H1 (cell line): ENCODE results near the gene SCYL3. TPM values are rescaled to one million over a fixed set of nuclear protein-coding genes. Genes with fewer than 3 reads are reported as not detected.

Experiments used
- BRCA1 ChIP-seq: IDR thresholded peaks from 2 replicates; pipeline ENCODE4 v1.6.1; 2012; ENCODE audit warnings: low read depth, low read length, improper control_type of control experiment
- CBX8 ChIP-seq: fragments of 300-800, 300-1000 bp; sonication (generic); IDR thresholded peaks from 2 replicates; pipeline ENCODE4 v1.7.1; 2016; ENCODE audit warnings: low read depth, low read length, borderline replicate concordance
- KDM4A ChIP-seq: IDR thresholded peaks from one replicate; pipeline ENCODE4 v1.7.1; 2012; ENCODE audit warnings: low read depth, mild to moderate bottlenecking, moderate library complexity, low read length, inconsistent platforms; ENCODE audit not compliant: severe bottlenecking
- RNF2 ChIP-seq: fragments of 200-900, 300-1000 bp; sonication (generic); IDR thresholded peaks from 2 replicates; pipeline ENCODE4 v1.7.1; 2016; ENCODE audit warnings: borderline replicate concordance, low read depth, mild to moderate bottlenecking, antibody characterized with exemption, low read length; ENCODE audit not compliant: poor library complexity, severe bottlenecking; ENCODE audit errors: missing control alignments
- SIN3A ChIP-seq, 2 experiments: IDR thresholded peaks in 1 of 2; conservative IDR thresholded peaks in 1 of 2; 2 replicates each; pipeline ENCODE4 v1.6.1; 2011 to 2012; ENCODE audit warnings: low read length in 2 of 2, improper control_type of control experiment in 1 of 2, low read depth in 1 of 2, mild to moderate bottlenecking in 1 of 2
- TAF7 ChIP-seq: optimal IDR thresholded peaks from 2 replicates; pipeline ENCODE3; 2011; ENCODE audit warnings: low read depth, mild to moderate bottlenecking, inconsistent platforms, low read length, moderate library complexity, borderline replicate concordance
- polyA plus RNA-seq, 7 experiments: library from polyadenylated mRNA; depleted of rRNA in 3 of 7; stranded (reverse) in 5 of 7; unstranded in 2 of 7; fragments of >200 nt in 5 of 7; fragments of 200-250 nt in 2 of 7; gene quantifications; 1 replicate in 5 of 7; 2 replicates in 1 of 7; 4 replicates in 1 of 7; pipeline versions ENCODE4 v1.2.1 to v1.2.3, GENCODE V29; 2011 to 2013; ENCODE audit warnings: missing spikeins in 2 of 7, mixed read lengths in 2 of 7
- total RNA-seq: library from RNA; stranded (reverse); fragmentation: NEBNext Ultra II Directional; extraction: Animal tissue kit (Norgen Biotek cat#: 25700); gene quantifications from 2 replicates; pipeline ENCODE4 v1.2.1, GENCODE V29; 2021
- TF ChIP-seq, protein P1 (sequence below): IDR thresholded peaks from 2 replicates; pipeline ENCODE4 v1.6.1; 2011; ENCODE audit warnings: low read depth, mild to moderate bottlenecking, low read length; ENCODE audit not compliant: insufficient read depth

Gene SCYL3
- total and polyA plus RNA-seq, 2 of the 8 experiments (the other 6 are each of a cell fraction or from before 2014, with no cell fraction given) = 2.7 to 5.3 TPM

DNA sequence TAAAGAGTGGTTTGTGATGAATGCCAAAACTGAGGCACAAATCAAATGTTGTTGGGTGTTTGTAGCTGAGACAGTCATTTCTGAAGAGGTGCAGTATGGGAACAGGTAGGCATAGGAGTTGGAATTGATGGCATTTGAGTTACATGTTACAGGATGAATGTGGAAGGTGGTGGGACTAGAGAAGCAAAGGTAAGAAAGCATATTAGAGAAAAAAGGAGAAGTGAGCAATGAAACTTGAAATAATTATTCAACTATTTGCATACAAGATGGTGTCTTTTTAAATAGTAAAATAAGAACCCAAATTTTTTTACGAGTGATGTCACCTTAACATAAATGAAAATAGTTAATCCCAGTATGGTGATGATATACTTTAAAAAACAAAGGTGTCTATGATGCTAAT is 58.8 kb downstream of the SCYL3 start (continued):
- TF ChIP-seq TAF7 = no peak
- TF ChIP-seq, protein P1, sequence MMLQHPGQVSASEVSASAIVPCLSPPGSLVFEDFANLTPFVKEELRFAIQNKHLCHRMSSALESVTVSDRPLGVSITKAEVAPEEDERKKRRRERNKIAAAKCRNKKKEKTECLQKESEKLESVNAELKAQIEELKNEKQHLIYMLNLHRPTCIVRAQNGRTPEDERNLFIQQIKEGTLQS = no peak
- no peak for TF ChIP-seq KDM4A
- TF ChIP-seq SIN3A (conservative IDR thresholded peaks at IDR 0.05 in 1 of 2, IDR thresholded peaks at IDR 0.05 in 1 of 2; ENCODE audit: low read depth in 1 of 2, low read length in 2 of 2) = no peak
- no peak for TF ChIP-seq BRCA1
- TF ChIP-seq CBX8 = no peak
- TF ChIP-seq RNF2 = no peak
- TF ChIP-seq, all 59 proteins: peak for 0
